GM12865 (cell line): ENCODE measurements around the gene WFDC5.
"Not testable (repeated sequence)": the region's sequence is repeated elsewhere in the genome, so short reads cannot be mapped to it uniquely, and the experiment has no call there.

Experiments
- DNase-seq: peaks from one replicate; pipeline ENCODE4 v3.0.0; 2010; ENCODE audit warnings: low read depth
- H3K4me3 ChIP-seq: 2 replicates; pipeline ENCODE4 v1.5.1; 2011; ENCODE audit warnings: mild to moderate bottlenecking, low read depth, low read length, control low read depth
- CTCF ChIP-seq: IDR thresholded peaks from 2 replicates; pipeline ENCODE4 v1.5.1; 2011; ENCODE audit warnings: low read length, control low read depth, low read depth, inconsistent platforms; ENCODE audit not compliant: insufficient read depth; ENCODE audit errors: missing control alignments

Gene WFDC5

GRCh38 chr20:45070932-45071632, 43.9 kb downstream of the WFDC5 start:
- TF ChIP-seq CTCF, result no peak
- H3K4me3 ChIP-seq, result no peak overlapping the region
- DNase-seq, result no peak

- no peak for DNase-seq
- no peak overlapping the region for H3K4me3 ChIP-seq
- no peak for TF ChIP-seq CTCF
Observed at GRCh38 chr20:45069261-45069660, 45.7 kb downstream of the WFDC5 start.

- H3K4me3 ChIP-seq, result no peak overlapping the region
- DNase-seq, result no peak
- TF ChIP-seq CTCF, result no peak
Observed at GRCh38 chr20:45067558-45067957, 47.4 kb downstream of the WFDC5 start.

GRCh38 chr20:45067087-45067486, 47.9 kb downstream of the WFDC5 start:
- no peak for DNase-seq
- H3K4me3 ChIP-seq, result no peak overlapping the region
- TF ChIP-seq CTCF, result no peak

DNA sequence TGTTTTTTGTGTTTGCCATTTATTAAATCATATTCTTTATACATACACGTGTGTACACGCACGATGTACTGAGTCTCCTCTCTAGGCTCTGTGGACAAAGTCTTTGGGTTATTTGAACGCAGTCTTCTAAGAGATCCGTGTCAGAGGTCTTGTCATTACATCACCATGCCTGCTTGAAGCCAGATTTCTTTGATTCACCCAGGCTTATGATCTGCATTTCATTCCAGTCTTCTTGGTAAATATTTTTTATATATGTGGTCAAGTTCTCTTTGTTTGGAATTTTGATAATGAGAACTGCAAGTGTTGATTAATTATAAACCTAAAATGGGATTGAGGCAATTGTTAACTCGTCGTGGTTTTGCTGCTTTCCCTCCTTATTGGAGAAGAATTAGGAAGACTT, 48.6 kb downstream of the WFDC5 start:
- H3K4me3 ChIP-seq, result no peak overlapping the region
- DNase-seq, result no peak
- no peak for TF ChIP-seq CTCF

DNA sequence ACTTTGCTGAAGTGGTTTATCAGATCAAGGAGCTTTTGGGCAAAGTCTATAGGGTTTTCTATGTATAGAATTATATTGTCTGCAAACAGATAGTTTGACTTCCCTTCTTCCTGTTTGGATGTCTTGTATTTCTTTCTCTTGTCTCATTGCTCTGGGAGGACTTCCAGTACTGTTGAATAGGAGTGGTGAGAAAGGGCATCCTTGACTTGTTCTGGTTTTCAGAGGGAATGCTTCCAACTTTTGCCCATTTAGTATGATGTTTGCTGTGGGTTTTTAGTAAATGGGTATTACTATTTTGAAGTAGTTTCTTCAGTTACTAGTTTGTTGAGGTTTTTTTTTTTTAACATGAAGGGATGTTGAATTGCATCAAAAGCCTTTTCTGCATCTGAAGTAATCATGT, 50.2 kb downstream of the WFDC5 start:
- H3K4me3 ChIP-seq, result no peak overlapping the region
- DNase-seq, result no peak
- no peak for TF ChIP-seq CTCF

- DNase-seq, result peak; percentile 33
- H3K4me3 ChIP-seq, result not testable (repeated sequence)
Observed at GRCh38 chr20:45063107-45063506, 51.9 kb downstream of the WFDC5 start.
